OCI-LY7 (cell line): ENCODE measurements around the gene NEDD4.

ENCODE experiments used
- CTCF ChIP-seq: fragments of 200-600 bp; sonication (generic); conservative IDR thresholded peaks from 2 replicates; pipeline ENCODE4 v1.5.1; 2014; ENCODE audit warnings: mild to moderate bottlenecking, antibody characterized with exemption, low read length, moderate library complexity, mixed read lengths
- EZH2phosphoT487 ChIP-seq: fragments of 200-600 bp; sonication (generic); IDR thresholded peaks from 2 replicates; pipeline ENCODE4 v1.6.1; 2018; ENCODE audit warnings: low read depth, borderline replicate concordance, mild to moderate bottlenecking, mixed run types, antibody characterized with exemption, low read length, moderate library complexity, mixed read lengths

- TF ChIP-seq CTCF (no peak), EZH2phosphoT487 (no peak)
Observed at GRCh38 chr15:56017511-56017910, 24.1 kb upstream of the NEDD4 start.
